ENCODE results near the gene LRP2BP. TPM values are rescaled to one million over a fixed set of nuclear protein-coding genes. Genes with fewer than 3 reads are reported as not detected.

Gene LRP2BP
- total and polyA plus RNA-seq, 2 of the 13 experiments (the other 11 are each of a cell fraction or from before 2014, with no cell fraction given), result 0.22 to 0.29 TPM

DNA sequence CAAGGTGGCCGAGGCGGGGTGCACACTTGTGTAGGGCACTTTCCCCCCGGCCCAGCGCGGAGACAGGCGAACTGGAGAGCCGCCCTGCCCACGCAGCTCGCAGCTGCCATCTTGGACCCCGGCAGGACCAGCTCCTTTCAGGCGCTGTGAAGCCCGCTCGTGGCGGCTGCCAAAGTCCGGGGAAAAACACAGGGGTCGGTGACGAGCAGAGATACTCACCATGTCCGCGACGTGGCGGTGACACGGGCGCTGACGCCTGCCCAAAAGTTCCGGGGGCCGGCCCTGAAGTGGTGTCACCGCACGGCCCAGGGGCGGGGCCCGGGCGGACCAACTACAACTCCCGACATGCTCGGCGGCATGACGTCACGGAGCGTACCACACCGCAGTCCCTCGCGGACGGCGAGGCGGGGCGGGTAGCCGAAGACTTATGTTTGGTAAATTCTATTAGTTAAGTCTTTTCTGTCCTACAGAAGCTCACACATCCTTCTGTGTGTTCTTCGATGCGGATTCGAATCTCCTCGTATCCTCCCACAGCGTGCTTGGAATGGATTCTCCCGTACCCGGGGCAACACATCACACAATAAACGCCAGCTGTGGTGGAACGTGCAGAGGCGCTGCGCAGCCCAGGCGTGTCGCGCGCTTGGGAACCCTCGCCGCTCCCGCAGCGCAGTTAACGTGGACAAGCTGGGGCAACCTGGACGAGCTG is 30.1 kb upstream of the LRP2BP start, which contains the start of gene UFSP2 (continued):
- TF ChIP-seq ZNF704 (CRISPR knock-in tag; IDR thresholded peaks at IDR 0.05; ENCODE audit: borderline replicate concordance) (peak; percentile 84; the same call in 1 of the 2 replicates), SOX13 (IDR thresholded peaks at IDR 0.05) (no peak), SOX13 (CRISPR knock-in tag; conservative IDR thresholded peaks at IDR 0.05 in 1 of 2, IDR thresholded peaks at IDR 0.05 in 1 of 2) (peak in 1 of 2 experiments; percentile 60; a peak in 2 of 4 replicates), ZNF160 (CRISPR knock-in tag; IDR thresholded peaks at IDR 0.05) (peak; percentile 29; the same call in 1 of the 2 replicates), ZNF142 (CRISPR knock-in tag; IDR thresholded peaks at IDR 0.05) (0 out of 2 replicates have a peak, but pooled peaks have one; percentile 65), RFX3 (CRISPR knock-in tag; IDR thresholded peaks at IDR 0.05) (peak; percentile 87), ZNF333 (CRISPR knock-in tag; IDR thresholded peaks at IDR 0.05; ENCODE audit: borderline replicate concordance) (peak; percentile 88; the same call in 1 of the 2 replicates), TEAD3 (CRISPR knock-in tag; optimal IDR thresholded peaks at IDR 0.05; ENCODE audit: borderline replicate concordance) (peak; percentile 48), NR2C2 (CRISPR knock-in tag; IDR thresholded peaks at IDR 0.05; ENCODE audit: borderline replicate concordance) (peak; percentile 47; the same call in 1 of the 2 replicates), SOX6 (IDR thresholded peaks at IDR 0.05) (no peak), SOX6 (CRISPR knock-in tag; IDR thresholded peaks at IDR 0.05) (peak; percentile 76), KLF9 (CRISPR knock-in tag; IDR thresholded peaks at IDR 0.05; ENCODE audit: low read depth) (no peak), ZNF441 (CRISPR knock-in tag; IDR thresholded peaks at IDR 0.05; ENCODE audit: borderline replicate concordance) (peak; percentile 79), ZNF747 (CRISPR knock-in tag; IDR thresholded peaks at IDR 0.05; ENCODE audit: borderline replicate concordance) (peak; percentile 69; the same call in 1 of the 2 replicates), TBX2 (CRISPR knock-in tag; IDR thresholded peaks at IDR 0.05; ENCODE audit: borderline replicate concordance) (peak; percentile 83), HIVEP1 (CRISPR knock-in tag; IDR thresholded peaks at IDR 0.05) (peak; percentile 92), ZHX1 (CRISPR knock-in tag; IDR thresholded peaks at IDR 0.05; ENCODE audit: low read depth) (peak; percentile 66; the same call in 1 of the 2 replicates)
- TF ChIP-seq, protein P1, sequence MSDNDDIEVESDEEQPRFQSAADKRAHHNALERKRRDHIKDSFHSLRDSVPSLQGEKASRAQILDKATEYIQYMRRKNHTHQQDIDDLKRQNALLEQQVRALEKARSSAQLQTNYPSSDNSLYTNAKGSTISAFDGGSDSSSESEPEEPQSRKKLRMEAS (IDR thresholded peaks at IDR 0.05), result peak; percentile 90

Measured in HepG2 (cell line).